Testis (tissue), 3 donors: ENCODE measurements around the gene ST6GALNAC1. TPM values are rescaled to one million over a fixed set of nuclear protein-coding genes. Genes with fewer than 3 reads are reported as not detected.

Experiments
- DNase-seq: peaks from one replicate; pipeline ENCODE4 v3.0.0-alpha.2; 2019
- H3K27ac ChIP-seq, 2 donors: fragments of 200-600 bp; sonication (generic); one replicate each; pipeline ENCODE4 v1.5.1; 2019
- H3K27me3 ChIP-seq: fragments of 200-600 bp; sonication (generic); one replicate; pipeline ENCODE4 v1.5.1; 2019
- H3K36me3 ChIP-seq: fragments of 200-600 bp; sonication (generic); one replicate; pipeline ENCODE4 v1.5.1; 2017; ENCODE audit warnings: low read depth; ENCODE audit errors: missing control alignments
- H3K4me1 ChIP-seq: fragments of 200-600 bp; sonication (generic); one replicate; pipeline ENCODE4 v1.5.1; 2019
- H3K4me3 ChIP-seq, 2 donors: fragments of 200-600 bp; sonication (generic); one replicate each; pipeline ENCODE4 v1.5.1; 2017 to 2019
- H3K9me3 ChIP-seq: fragments of 200-600 bp; sonication (generic); one replicate; pipeline ENCODE4 v1.5.1; 2017
- CTCF ChIP-seq, 3 experiments: fragments of 450-650 bp in 2 of 3; fragments of 200-600 bp in 1 of 3; sonication (generic) in 1 of 3; IDR thresholded peaks; one replicate each; pipeline ENCODE4 v1.5.1; 2016 to 2019; ENCODE audit warnings: antibody characterized with exemption in 3 of 3, mild to moderate bottlenecking in 2 of 3, moderate library complexity in 1 of 3
- POLR2A ChIP-seq: fragments of 450-650 bp; IDR thresholded peaks from one replicate; pipeline ENCODE4 v1.6.1; 2017; ENCODE audit warnings: antibody characterized with exemption, mild to moderate bottlenecking, moderate library complexity
- WGBS, 2 donors: methylation state at CpG; one replicate each; pipeline ENCODE4 v1.1.5; 2018; 5-methylcytosine and 5-hydroxymethylcytosine counted together
- intact Hi-C: fragments of 100-400 bp; cut with DNase I; formaldehyde crosslinking; loops from one replicate; pipeline ENCODE4 v1.15.1; 2023; ENCODE audit warnings: low total_unique reads
- polyA plus RNA-seq: library from polyadenylated mRNA; stranded (reverse); fragments of 350-450 nt; fragmentation: Illumina TruSeq; extraction: RNeasy Lipid Tissue Mini Kit (QIAGEN cat#74804); gene quantifications from one replicate; pipeline ENCODE4 v1.2.3, GENCODE V29; 2014; ENCODE audit warnings: low read depth, low replicate concordance; ENCODE audit not compliant: insufficient read depth
- total RNA-seq, 2 donors: library from RNA; depleted of rRNA; stranded (reverse); fragments of >200 nt; gene quantifications; one replicate each; pipeline ENCODE4 v1.2.3, GENCODE V29; 2016

Gene ST6GALNAC1
- total and polyA plus RNA-seq, 3 donors from 2014 or later = 11.9 to 20.6 (median 20.1) TPM

- no peak overlapping the region for H3K27ac ChIP-seq
- H3K27me3 ChIP-seq = no peaks in the 10 kb centered on the region
- H3K36me3 ChIP-seq = no peaks in the 10 kb centered on the region
- WGBS, 2 donors = 90 to 92% methylated on average over 16 of the region's 16 CpGs
- H3K4me1 ChIP-seq = peaks cover 22% of the 10 kb centered on the region
- intact Hi-C loops = no loop called here
- no peak for TF ChIP-seq POLR2A
- TF ChIP-seq CTCF (IDR thresholded peaks at IDR 0.05) = no peak
- H3K4me3 ChIP-seq = no peak overlapping the region
- DNase-seq = no peak
- no peaks in the 10 kb centered on the region for H3K9me3 ChIP-seq
These were observed 33.8 kb upstream of the ST6GALNAC1 start for GRCh38 chr17:76677406-76677805.

DNA sequence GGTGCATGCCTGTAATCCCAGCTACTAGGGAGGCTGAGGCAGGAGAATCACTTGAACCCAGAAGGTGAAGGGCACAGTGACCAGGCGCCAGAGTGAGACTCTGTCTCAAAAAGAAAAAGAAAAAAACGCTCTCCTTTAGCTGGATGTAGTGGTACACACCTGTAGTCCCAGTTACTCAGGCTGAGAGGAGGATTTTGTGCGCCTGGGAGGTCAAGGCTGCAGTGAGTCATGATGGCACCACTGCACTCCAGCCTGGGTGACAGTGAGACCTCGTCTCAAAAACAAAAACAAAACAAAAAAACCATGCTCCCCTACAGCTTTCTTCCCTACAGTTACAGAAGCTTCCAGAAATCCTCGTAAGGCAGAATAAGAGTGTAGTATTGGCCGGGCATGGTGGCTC lies 33.1 kb upstream of the ST6GALNAC1 start:
- DNase-seq = no peak

DNA sequence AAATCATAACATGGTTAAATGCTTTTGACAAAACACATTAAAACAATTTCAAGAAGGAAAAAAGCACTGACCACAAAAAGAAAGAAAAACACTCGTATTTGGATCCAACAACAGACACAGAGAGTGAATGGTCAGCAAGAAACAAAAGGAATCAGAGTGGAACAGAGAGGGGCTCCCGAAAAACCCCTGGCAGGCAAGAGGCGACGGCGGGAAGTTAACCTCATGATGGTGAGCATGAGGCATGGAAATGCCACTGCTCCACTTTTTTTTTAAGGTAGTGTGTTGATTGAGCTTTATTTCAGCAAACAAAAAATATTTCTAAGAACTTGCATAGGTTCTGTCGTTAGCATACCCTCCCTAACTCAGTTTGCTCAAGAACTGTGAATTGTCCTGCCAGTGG lies 32.1 kb upstream of the ST6GALNAC1 start:
- intact Hi-C loops = no loop called here
- Histone ChIP-seq H3K36me3 (no peaks in the 10 kb centered on the region), H3K9me3 (no peaks in the 10 kb centered on the region), H3K27me3 (no peaks in the 10 kb centered on the region), H3K27ac (no peak overlapping the region), H3K4me1 (peaks cover 10% of the 10 kb centered on the region), H3K4me3 (no peak overlapping the region)
- 90 to 91% methylated on average over 6 of the region's 6 CpGs for WGBS, 2 donors
- no peak for TF ChIP-seq CTCF (IDR thresholded peaks at IDR 0.05)
- TF ChIP-seq POLR2A = no peak
- DNase-seq = no peak

More for the DNA sequence above, 33.1 kb upstream of the ST6GALNAC1 start:
- TF ChIP-seq POLR2A (no peak), CTCF (IDR thresholded peaks at IDR 0.05) (no peak)
- intact Hi-C loops = no loop called here
- no peaks in the 10 kb centered on the region for H3K27me3 ChIP-seq
- H3K4me3 ChIP-seq = no peak overlapping the region
- 91% methylated on average over 6 of the region's 6 CpGs for WGBS, 2 donors
- H3K4me1 ChIP-seq = peaks cover 17% of the 10 kb centered on the region
- no peaks in the 10 kb centered on the region for H3K36me3 ChIP-seq
- H3K27ac ChIP-seq = no peak overlapping the region
- no peaks in the 10 kb centered on the region for H3K9me3 ChIP-seq

- intact Hi-C loops = no loop called here
These were observed 31.0 kb upstream of the ST6GALNAC1 start for GRCh38 chr17:76674600-76674999.

GRCh38 chr17:76673729-76674128 lies 30.2 kb upstream of the ST6GALNAC1 start:
- no peaks in the 10 kb centered on the region for H3K36me3 ChIP-seq
- DNase-seq = no peak
- no peaks in the 10 kb centered on the region for H3K9me3 ChIP-seq
- TF ChIP-seq POLR2A = no peak
- TF ChIP-seq CTCF (IDR thresholded peaks at IDR 0.05) = no peak
- H3K27me3 ChIP-seq = no peaks in the 10 kb centered on the region
- intact Hi-C loops = no loop called here
- 39 to 66% methylated on average over 5 of the region's 5 CpGs for WGBS, 2 donors
- H3K4me3 ChIP-seq = no peak overlapping the region
- no peak overlapping the region for H3K27ac ChIP-seq
- peaks cover 11% of the 10 kb centered on the region for H3K4me1 ChIP-seq

More at GRCh38 chr17:76674600-76674999, 31.0 kb upstream of the ST6GALNAC1 start:
- no peaks in the 10 kb centered on the region for H3K36me3 ChIP-seq
- H3K4me1 ChIP-seq = peaks cover 11% of the 10 kb centered on the region
- no peak overlapping the region for H3K4me3 ChIP-seq
- DNase-seq = peak; percentile 56
- H3K27ac ChIP-seq = no peak overlapping the region
- TF ChIP-seq POLR2A = no peak
- H3K27me3 ChIP-seq = no peaks in the 10 kb centered on the region
- WGBS, 2 donors = 68 to 80% methylated on average over 5 of the region's 5 CpGs
- H3K9me3 ChIP-seq = no peaks in the 10 kb centered on the region
